ENCODE results near the gene MTREX.

MTREX gene

DNA sequence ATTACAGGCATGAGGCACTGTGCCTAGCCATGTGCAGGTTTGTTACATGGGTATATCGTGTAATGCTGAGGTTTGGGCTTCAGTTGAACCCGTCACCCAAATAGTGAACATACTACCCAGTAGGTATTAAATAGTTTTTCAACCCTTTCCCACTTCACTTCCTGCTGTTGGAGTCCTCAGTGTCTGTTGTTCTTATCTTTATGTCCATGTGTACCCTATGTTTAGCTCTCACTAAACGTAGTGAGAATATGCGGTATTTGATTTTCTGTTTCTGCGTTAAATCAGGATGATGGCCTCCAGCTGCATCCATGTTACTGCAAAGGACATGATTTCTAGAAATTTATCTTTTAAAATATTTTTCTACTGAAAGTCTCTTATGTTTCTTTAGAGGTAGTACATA lies 17.8 kb downstream of the MTREX start:
- no peaks in the 10 kb centered on the region for H3K27me3 ChIP-seq (replicated peaks; ENCODE audit: control insufficient read depth, insufficient read depth, low read length)

DNA sequence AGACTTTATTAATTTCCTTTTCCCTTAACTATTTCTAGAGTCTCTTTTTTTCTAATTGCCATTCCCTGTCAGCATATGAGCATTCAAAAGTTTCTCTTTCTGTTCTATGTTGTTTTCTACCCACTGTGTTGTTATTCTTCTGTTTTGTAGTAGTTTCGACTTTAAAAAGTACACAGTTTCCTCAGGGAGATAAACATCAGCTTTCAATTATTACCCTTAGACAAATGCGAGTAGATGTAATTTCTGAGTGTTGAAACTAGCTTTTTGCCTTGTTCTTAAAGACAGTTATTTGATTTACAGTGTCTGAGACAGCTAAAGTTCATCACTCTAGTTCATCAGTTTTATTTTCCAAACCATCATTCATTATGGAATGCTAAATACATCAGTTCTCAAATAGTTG lies 19.5 kb downstream of the MTREX start:
- Histone ChIP-seq H3K4me3 (ENCODE audit: low read length) (peak overlapping the region; percentile 61), H3K9ac (ENCODE audit: low read length) (peak overlapping the region; percentile 50), H3K9me3 (ENCODE audit: control insufficient read depth, low read length) (no peaks in the 10 kb centered on the region), H3K36me3 (ENCODE audit: control insufficient read depth, insufficient read depth, low read length, severe bottlenecking) (peaks cover 35% of the 10 kb centered on the region), H3K4me1 (ENCODE audit: control insufficient read depth, insufficient read depth, low read length) (peaks cover 18% of the 10 kb centered on the region), H3K27me3 (replicated peaks; ENCODE audit: control insufficient read depth, insufficient read depth, low read length) (no peaks in the 10 kb centered on the region)
- DNase-seq (ENCODE audit: low read depth), result no peak

More for the DNA sequence above, 17.8 kb downstream of the MTREX start:
- Histone ChIP-seq H3K9me3 (ENCODE audit: control insufficient read depth, low read length) (no peaks in the 10 kb centered on the region), H3K4me1 (ENCODE audit: control insufficient read depth, insufficient read depth, low read length) (peaks cover 29% of the 10 kb centered on the region), H3K4me3 (ENCODE audit: low read length) (no peak overlapping the region), H3K9ac (ENCODE audit: low read length) (no peak overlapping the region), H3K36me3 (ENCODE audit: control insufficient read depth, insufficient read depth, low read length, severe bottlenecking) (peaks cover 26% of the 10 kb centered on the region)
- no peak for DNase-seq (ENCODE audit: low read depth)

DNA sequence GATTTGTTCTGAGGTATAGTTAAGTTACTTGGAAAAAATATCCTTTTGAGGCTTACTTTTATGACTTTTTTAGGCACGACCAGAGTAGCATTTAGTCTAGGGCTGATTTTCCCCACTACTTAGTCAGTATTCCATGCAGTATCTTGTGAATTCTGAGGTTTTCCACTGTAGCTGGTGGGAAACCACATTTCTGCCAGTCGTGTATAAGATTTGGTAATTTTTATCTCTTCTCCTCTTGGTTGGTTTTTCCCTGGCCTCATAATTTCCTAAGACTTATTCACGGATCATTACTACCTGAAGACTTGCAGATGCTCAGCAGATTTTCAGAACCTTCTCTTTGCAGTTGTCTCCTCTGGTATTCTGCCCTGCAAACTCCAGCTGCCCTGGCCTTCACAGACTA lies 23.5 kb downstream of the MTREX start:
- peaks cover 43% of the 10 kb centered on the region for H3K36me3 ChIP-seq (ENCODE audit: control insufficient read depth, insufficient read depth, low read length, severe bottlenecking)

DNA sequence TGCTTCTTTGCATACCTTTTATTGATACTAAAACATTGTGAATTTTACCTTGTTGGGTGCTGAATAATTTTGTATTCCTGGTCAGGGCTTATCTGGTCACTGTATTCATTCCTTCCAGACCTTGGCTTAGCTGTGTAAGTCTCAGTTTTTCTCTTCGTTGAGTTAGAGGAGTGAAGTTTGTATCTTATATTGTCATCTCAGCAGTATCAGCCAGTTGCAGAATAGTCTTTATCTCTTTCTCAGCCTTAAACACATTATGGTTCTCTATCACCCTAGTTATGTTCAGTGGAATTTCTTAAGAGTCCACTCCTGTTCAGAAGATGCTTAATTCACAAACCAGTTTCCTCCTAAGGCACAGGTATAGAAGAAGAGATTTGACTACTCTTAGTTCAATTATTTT lies 25.2 kb downstream of the MTREX start:
- no peak for DNase-seq (ENCODE audit: low read depth)
- Histone ChIP-seq H3K4me3 (ENCODE audit: low read length) (no peak overlapping the region), H3K36me3 (ENCODE audit: control insufficient read depth, insufficient read depth, low read length, severe bottlenecking) (peaks cover 43% of the 10 kb centered on the region), H3K4me1 (ENCODE audit: control insufficient read depth, insufficient read depth, low read length) (peaks cover 4% of the 10 kb centered on the region), H3K9me3 (ENCODE audit: control insufficient read depth, low read length) (no peaks in the 10 kb centered on the region), H3K27me3 (replicated peaks; ENCODE audit: control insufficient read depth, insufficient read depth, low read length) (no peaks in the 10 kb centered on the region), H3K9ac (ENCODE audit: low read length) (no peak overlapping the region)

More for the DNA sequence above, 23.5 kb downstream of the MTREX start:
- no peaks in the 10 kb centered on the region for H3K9me3 ChIP-seq (ENCODE audit: control insufficient read depth, low read length)
- H3K4me3 ChIP-seq (ENCODE audit: low read length), result no peak overlapping the region
- no peaks in the 10 kb centered on the region for H3K27me3 ChIP-seq (replicated peaks; ENCODE audit: control insufficient read depth, insufficient read depth, low read length)
- no peak overlapping the region for H3K9ac ChIP-seq (ENCODE audit: low read length)
- no peak for DNase-seq (ENCODE audit: low read depth)
- H3K4me1 ChIP-seq (ENCODE audit: control insufficient read depth, insufficient read depth, low read length), result peaks cover 18% of the 10 kb centered on the region

DNA sequence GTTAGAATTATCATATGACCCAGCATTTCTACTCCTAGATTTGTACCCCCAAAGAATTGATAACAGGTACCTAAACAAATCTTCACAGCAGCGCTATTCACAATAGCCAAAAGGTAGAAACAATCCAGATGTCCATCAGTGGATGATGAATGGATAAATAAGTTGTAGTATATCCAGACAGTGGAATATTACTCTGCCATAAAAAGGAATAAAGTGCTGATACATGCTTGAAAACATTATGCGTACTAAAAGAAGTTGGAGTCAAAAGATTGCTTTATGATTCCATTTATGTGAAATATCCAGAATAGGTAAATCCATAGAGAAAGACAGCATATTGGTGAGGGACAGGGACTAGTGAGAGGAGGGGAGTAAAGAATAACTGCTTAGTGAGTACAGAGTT lies 26.0 kb downstream of the MTREX start:
- no peaks in the 10 kb centered on the region for H3K9me3 ChIP-seq (ENCODE audit: control insufficient read depth, low read length)
- H3K27me3 ChIP-seq (replicated peaks; ENCODE audit: control insufficient read depth, insufficient read depth, low read length), result no peaks in the 10 kb centered on the region
- no peaks in the 10 kb centered on the region for H3K4me1 ChIP-seq (ENCODE audit: control insufficient read depth, insufficient read depth, low read length)
- H3K9ac ChIP-seq (ENCODE audit: low read length), result no peak overlapping the region
- H3K4me3 ChIP-seq (ENCODE audit: low read length), result no peak overlapping the region
- DNase-seq (ENCODE audit: low read depth), result no peak
- H3K36me3 ChIP-seq (ENCODE audit: control insufficient read depth, insufficient read depth, low read length, severe bottlenecking), result peaks cover 38% of the 10 kb centered on the region

DNA sequence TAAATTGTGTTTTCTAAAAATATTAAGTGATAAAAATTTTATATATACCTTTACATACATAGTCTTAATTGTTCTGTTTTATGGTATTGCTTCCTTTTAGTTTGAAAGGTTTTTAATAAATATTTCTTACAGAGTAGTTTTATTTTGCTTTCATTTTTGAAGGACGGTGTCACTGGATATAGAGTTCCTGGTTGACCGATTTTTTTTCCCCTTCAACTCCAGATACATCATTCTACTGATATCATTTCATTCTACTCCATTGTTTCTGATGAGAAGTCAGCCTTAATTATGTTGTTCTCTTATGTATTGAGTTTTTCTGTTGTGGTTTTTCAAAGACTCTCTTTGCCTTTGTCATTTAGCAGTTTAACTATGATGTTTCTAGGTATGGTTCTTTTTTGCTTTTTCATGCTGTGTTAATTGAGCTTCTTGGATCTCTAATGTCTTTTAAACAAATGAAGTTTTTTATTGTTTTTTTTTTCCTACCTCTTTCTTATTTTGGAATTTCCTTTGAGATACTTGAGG lies 30.4 kb downstream of the MTREX start:
- Histone ChIP-seq H3K9me3 (ENCODE audit: control insufficient read depth, low read length) (no peaks in the 10 kb centered on the region), H3K27me3 (replicated peaks; ENCODE audit: control insufficient read depth, insufficient read depth, low read length) (no peaks in the 10 kb centered on the region), H3K36me3 (ENCODE audit: control insufficient read depth, insufficient read depth, low read length, severe bottlenecking) (peaks cover 26% of the 10 kb centered on the region), H3K4me1 (ENCODE audit: control insufficient read depth, insufficient read depth, low read length) (peaks cover 6% of the 10 kb centered on the region), H3K9ac (ENCODE audit: low read length) (peak overlapping the region; percentile 1), H3K4me3 (ENCODE audit: low read length) (peak overlapping the region; percentile 40)
- no peak for DNase-seq (ENCODE audit: low read depth)

DNA sequence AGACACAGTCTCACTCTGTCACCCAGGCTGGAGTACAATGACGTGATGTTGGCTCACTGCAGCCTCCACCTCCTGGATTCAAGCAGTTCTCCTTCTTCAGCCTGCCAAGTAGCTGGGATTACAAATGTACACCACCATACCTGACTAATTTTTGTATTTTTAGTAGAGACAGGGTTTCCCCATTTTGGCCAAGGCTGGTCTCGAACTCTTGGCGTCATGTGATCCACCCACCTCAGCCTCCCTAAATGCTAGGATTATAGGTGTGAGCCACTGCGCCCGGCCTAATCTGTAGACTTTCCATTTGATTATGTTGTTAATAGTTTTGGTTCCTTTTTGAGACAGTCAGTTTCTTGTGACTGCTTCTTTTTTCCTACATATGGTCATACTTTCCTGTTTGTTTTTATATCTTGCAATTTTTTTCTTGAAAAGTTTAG lies 31.0 kb downstream of the MTREX start:
- Histone ChIP-seq H3K9ac (ENCODE audit: low read length) (no peak overlapping the region), H3K36me3 (ENCODE audit: control insufficient read depth, insufficient read depth, low read length, severe bottlenecking) (peaks cover 30% of the 10 kb centered on the region), H3K9me3 (ENCODE audit: control insufficient read depth, low read length) (no peaks in the 10 kb centered on the region), H3K27me3 (replicated peaks; ENCODE audit: control insufficient read depth, insufficient read depth, low read length) (no peaks in the 10 kb centered on the region), H3K4me3 (ENCODE audit: low read length) (no peak overlapping the region), H3K4me1 (ENCODE audit: control insufficient read depth, insufficient read depth, low read length) (peaks cover 6% of the 10 kb centered on the region)
- no peak for DNase-seq (ENCODE audit: low read depth)

DNA sequence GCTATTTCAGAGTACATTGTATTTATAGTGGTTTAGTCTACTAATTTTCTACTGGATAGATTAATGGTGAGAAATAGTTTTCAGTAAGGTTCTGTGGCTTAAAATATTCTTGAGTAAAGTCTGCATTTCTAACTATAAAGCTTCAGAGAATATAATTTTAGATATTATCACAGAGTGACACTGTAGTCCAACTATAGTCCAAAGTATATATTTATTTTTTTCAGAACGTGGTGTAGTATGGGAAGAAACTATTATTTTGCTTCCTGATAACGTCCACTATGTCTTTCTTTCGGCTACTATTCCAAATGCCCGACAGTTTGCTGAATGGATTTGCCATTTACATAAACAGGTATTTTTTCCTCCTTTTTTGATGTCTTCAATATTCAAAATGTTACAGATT lies 35.3 kb downstream of the MTREX start:
- peaks cover 60% of the 10 kb centered on the region for H3K36me3 ChIP-seq (ENCODE audit: control insufficient read depth, insufficient read depth, low read length, severe bottlenecking)
- H3K9ac ChIP-seq (ENCODE audit: low read length), result no peak overlapping the region
- H3K4me3 ChIP-seq (ENCODE audit: low read length), result no peak overlapping the region
- no peaks in the 10 kb centered on the region for H3K27me3 ChIP-seq (replicated peaks; ENCODE audit: control insufficient read depth, insufficient read depth, low read length)
- H3K4me1 ChIP-seq (ENCODE audit: control insufficient read depth, insufficient read depth, low read length), result peaks cover 6% of the 10 kb centered on the region
- H3K9me3 ChIP-seq (ENCODE audit: control insufficient read depth, low read length), result no peaks in the 10 kb centered on the region
- DNase-seq (ENCODE audit: low read depth), result no peak

DNA sequence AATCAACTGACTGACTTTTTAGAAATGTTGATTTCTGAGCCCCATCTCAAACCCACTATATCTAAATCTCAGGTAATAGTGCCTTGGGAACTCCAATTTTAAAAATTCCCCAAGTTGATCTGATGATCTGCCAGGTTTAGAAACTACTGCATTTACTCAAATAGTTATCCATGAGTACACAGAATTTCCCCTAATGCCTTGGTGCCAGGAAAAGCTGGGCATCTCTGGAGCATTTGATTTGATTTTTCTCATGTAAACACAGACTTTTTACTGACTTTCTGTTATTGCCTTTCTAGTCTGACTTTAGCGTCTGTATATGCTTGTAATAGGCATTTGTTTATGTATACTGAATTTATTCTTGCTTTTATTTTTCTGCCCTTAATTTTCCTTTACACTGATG lies 35.8 kb downstream of the MTREX start:
- Histone ChIP-seq H3K9ac (ENCODE audit: low read length) (peak overlapping the region; percentile 60), H3K27me3 (replicated peaks; ENCODE audit: control insufficient read depth, insufficient read depth, low read length) (no peaks in the 10 kb centered on the region), H3K36me3 (ENCODE audit: control insufficient read depth, insufficient read depth, low read length, severe bottlenecking) (peaks cover 65% of the 10 kb centered on the region), H3K9me3 (ENCODE audit: control insufficient read depth, low read length) (no peaks in the 10 kb centered on the region), H3K4me3 (ENCODE audit: low read length) (no peak overlapping the region), H3K4me1 (ENCODE audit: control insufficient read depth, insufficient read depth, low read length) (peaks cover 6% of the 10 kb centered on the region)
- DNase-seq (ENCODE audit: low read depth), result no peak

DNA sequence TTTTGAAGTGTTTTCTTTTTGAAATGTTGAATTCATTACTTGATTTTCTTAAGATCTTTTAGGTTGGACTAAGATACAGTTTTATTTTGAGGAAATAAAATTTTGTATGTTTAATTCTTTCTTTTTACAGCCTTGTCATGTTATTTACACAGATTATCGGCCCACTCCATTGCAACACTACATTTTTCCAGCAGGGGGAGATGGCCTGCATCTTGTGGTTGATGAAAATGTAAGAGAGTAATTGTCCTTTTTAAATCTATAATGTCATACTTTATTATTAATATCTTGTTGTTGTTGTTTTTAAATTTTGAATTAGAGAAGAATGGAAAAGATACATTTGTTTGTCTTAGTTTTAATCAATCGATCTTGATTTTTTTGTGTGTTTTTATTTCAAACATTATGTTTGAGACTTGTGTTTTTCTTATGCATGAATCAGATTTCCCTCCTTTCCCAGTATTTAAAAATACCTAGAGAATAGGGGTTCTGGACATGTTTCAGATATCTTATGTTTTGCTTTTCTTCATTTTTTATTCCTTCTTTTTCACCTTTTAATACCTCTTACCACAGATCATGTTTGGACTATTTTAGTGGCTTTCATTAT lies 36.7 kb downstream of the MTREX start:
- Histone ChIP-seq H3K9me3 (ENCODE audit: control insufficient read depth, low read length) (no peaks in the 10 kb centered on the region), H3K9ac (ENCODE audit: low read length) (peak overlapping the region; percentile 60), H3K27me3 (replicated peaks; ENCODE audit: control insufficient read depth, insufficient read depth, low read length) (no peaks in the 10 kb centered on the region), H3K4me1 (ENCODE audit: control insufficient read depth, insufficient read depth, low read length) (peaks cover 6% of the 10 kb centered on the region), H3K36me3 (ENCODE audit: control insufficient read depth, insufficient read depth, low read length, severe bottlenecking) (peaks cover 74% of the 10 kb centered on the region), H3K4me3 (ENCODE audit: low read length) (no peak overlapping the region)
- DNase-seq (ENCODE audit: low read depth), result peak; percentile 84

DNA sequence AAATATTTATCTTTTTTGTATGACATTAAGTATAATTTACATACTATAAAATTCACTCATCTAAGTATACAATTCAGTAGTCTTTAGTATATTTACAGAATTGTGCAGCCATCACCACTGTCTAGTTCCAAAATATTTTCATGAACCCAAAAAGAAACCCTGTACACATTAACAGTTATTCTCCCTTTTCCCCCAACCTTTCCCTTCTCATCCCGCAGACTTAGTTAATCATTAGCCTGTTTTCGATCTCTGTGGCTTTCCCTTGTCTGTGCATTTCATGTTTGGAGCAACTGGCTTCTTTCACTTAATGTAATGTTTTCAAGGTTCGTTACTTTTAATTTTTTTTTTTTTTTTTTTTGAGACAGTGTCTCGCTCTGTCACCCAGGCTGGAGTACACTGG lies 37.5 kb downstream of the MTREX start:
- peaks cover 76% of the 10 kb centered on the region for H3K36me3 ChIP-seq (ENCODE audit: control insufficient read depth, insufficient read depth, low read length, severe bottlenecking)

DNA sequence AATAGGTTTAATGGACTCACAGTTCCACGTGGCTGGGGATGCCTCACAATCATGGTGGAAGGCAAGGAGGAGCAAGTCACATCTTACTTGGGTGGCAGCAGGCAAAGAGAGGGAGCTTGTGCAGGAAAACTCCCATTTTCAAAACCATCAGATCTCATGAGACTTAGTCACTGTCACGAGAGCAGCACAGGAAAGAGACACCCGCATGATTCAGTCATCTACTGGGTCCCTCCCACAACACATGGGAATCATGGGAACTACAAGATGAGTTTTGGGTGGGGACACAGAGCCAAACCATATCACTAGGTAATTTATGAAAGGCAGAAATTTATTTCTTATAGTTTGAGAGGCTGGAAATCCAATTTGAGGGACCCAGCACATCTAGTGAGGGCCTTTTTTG lies 40.0 kb downstream of the MTREX start:
- H3K27me3 ChIP-seq (replicated peaks; ENCODE audit: control insufficient read depth, insufficient read depth, low read length), result no peaks in the 10 kb centered on the region
- H3K4me1 ChIP-seq (ENCODE audit: control insufficient read depth, insufficient read depth, low read length), result no peaks in the 10 kb centered on the region
- no peak overlapping the region for H3K9ac ChIP-seq (ENCODE audit: low read length)
- no peak for DNase-seq (ENCODE audit: low read depth)
- no peak overlapping the region for H3K4me3 ChIP-seq (ENCODE audit: low read length)
- peaks cover 86% of the 10 kb centered on the region for H3K36me3 ChIP-seq (ENCODE audit: control insufficient read depth, insufficient read depth, low read length, severe bottlenecking)
- no peaks in the 10 kb centered on the region for H3K9me3 ChIP-seq (ENCODE audit: control insufficient read depth, low read length)

More for the DNA sequence above, 37.5 kb downstream of the MTREX start:
- Histone ChIP-seq H3K4me1 (ENCODE audit: control insufficient read depth, insufficient read depth, low read length) (peaks cover 6% of the 10 kb centered on the region), H3K4me3 (ENCODE audit: low read length) (no peak overlapping the region), H3K27me3 (replicated peaks; ENCODE audit: control insufficient read depth, insufficient read depth, low read length) (no peaks in the 10 kb centered on the region), H3K9ac (ENCODE audit: low read length) (no peak overlapping the region), H3K9me3 (ENCODE audit: control insufficient read depth, low read length) (no peaks in the 10 kb centered on the region)
- no peak for DNase-seq (ENCODE audit: low read depth)
